ENCODE results near the gene RER1.

The RER1 gene

DNA sequence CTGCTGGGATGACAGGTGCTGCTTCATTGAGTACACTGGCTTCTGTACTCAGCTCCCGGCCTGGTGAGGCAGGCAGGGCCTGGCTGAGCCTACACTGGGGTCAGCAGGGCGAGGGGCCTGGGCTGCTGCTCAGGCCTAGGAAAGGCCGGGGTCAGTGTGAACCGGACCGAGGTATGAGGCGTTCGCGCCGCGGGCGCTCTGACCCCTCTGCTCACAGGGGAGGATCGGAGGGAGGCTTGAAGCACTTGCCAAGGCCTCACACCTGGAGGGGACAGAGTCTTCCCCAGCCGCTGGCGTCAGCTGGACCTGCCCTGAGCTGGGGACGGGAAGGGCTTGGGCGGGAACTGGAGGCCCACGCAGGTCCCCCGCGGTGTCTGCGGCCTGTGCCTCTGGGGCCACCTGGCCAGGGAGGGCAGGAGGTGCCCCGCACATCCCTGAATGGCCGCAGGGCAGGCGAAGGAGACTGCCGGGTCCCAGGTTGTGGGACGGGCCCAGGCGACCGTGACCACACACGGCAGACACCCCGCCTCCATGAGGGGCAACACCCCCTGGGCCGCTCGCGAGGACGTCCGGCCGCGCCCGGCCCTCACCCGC is 20.3 kb downstream of the RER1 start:
- Mint-ChIP-seq H3K4me1 (peaks cover 16% of the 10 kb centered on the region), H3K27me3 (ENCODE audit: low read depth, poor library complexity) (peaks cover 7% of the 10 kb centered on the region), H3K27ac (peak overlapping the region; percentile 91), H3K9me3 (no peaks in the 10 kb centered on the region), H3K4me3 (peak overlapping the region; percentile 88), H3K36me3 (ENCODE audit: low read depth) (peaks cover 13% of the 10 kb centered on the region)
- peak; percentile 35 for DNase-seq
- TF ChIP-seq, protein P1, sequence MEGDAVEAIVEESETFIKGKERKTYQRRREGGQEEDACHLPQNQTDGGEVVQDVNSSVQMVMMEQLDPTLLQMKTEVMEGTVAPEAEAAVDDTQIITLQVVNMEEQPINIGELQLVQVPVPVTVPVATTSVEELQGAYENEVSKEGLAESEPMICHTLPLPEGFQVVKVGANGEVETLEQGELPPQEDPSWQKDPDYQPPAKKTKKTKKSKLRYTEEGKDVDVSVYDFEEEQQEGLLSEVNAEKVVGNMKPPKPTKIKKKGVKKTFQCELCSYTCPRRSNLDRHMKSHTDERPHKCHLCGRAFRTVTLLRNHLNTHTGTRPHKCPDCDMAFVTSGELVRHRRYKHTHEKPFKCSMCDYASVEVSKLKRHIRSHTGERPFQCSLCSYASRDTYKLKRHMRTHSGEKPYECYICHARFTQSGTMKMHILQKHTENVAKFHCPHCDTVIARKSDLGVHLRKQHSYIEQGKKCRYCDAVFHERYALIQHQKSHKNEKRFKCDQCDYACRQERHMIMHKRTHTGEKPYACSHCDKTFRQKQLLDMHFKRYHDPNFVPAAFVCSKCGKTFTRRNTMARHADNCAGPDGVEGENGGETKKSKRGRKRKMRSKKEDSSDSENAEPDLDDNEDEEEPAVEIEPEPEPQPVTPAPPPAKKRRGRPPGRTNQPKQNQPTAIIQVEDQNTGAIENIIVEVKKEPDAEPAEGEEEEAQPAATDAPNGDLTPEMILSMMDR (IDR thresholded peaks at IDR 0.05): no peak

DNA sequence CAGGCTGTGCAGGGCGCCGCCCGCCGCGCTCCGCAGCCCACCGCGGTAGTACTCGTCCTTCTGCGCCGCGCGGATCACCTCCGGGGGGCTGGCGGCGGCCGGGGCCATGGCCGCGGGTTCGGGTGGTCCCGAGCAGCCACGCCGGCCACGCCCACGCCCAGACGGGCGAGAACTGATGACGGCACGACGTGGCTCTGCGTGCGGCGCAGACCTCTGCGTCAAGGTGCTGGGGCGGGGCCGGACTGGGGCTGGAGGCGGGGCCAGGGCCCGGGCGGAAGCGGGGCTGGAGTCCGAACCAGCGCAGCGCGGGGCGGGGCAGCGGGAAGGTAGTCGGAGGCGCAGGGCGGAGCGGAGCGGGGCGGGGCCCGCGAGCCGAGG is 20.7 kb downstream of the RER1 start, which contains the start of gene PEX10:
TSS of gene PEX10 (minus strand) at position 170 of the 378 bp plus-strand sequence. CDS start at position 108, 62 bp downstream.
- Mint-ChIP-seq H3K27me3 (ENCODE audit: low read depth, poor library complexity) (peaks cover 7% of the 10 kb centered on the region), H3K9me3 (no peaks in the 10 kb centered on the region), H3K36me3 (ENCODE audit: low read depth) (peaks cover 12% of the 10 kb centered on the region), H3K27ac (peak within 1 kb of the TSS; percentile 91), H3K4me3 (peak within 1 kb of the TSS; percentile 88), H3K4me1 (peaks cover 16% of the 10 kb centered on the region)
- DNase-seq: peak; percentile 100
- TF ChIP-seq, protein P1 (IDR thresholded peaks at IDR 0.05): no peak

DNA sequence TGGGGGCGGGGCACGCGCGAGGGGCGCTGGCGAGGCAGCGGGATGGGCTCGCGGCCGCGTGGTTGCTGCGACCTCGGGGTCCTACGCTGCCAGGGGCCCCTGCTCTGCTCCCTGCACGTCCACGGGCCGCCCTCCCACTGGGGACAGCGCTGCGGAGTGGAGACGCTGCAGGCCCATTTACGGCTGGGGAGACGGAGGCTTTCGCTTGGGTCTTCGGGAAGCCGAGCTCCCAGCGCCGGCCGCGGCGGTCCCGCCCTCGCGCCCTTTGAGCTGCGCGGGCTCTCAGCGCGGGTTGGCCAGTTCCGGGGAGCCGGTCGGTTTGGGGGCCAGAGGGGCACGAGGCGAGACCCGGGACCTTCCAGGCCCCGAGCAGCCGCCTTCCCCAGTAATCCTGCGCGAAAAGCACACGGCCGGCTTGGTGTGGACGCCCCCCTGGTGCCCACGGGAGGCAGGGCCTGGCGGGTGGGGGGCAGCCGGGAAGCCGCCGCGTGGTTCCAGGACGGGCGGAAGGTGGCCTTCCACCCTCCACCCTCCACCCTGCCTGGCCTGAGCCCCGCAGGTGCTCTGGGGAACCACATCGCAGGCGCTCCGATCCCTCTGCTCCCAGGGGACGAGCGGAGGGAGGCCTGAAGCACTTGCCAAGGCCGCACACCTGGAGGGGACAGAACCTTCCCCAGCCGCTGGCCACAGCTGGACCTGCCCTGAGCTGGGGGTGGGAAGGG is 21.3 kb downstream of the RER1 start:
- no peaks in the 10 kb centered on the region for H3K9me3 Mint-ChIP-seq
- H3K4me1 Mint-ChIP-seq: peaks cover 18% of the 10 kb centered on the region
- H3K27me3 Mint-ChIP-seq (ENCODE audit: low read depth, poor library complexity): peaks cover 8% of the 10 kb centered on the region
- DNase-seq: peak; percentile 29
- H3K36me3 Mint-ChIP-seq (ENCODE audit: low read depth): peaks cover 8% of the 10 kb centered on the region
- H3K4me3 Mint-ChIP-seq: peak overlapping the region; percentile 64
- H3K27ac Mint-ChIP-seq: no peak overlapping the region
- TF ChIP-seq, protein P1 (IDR thresholded peaks at IDR 0.05): no peak

DNA sequence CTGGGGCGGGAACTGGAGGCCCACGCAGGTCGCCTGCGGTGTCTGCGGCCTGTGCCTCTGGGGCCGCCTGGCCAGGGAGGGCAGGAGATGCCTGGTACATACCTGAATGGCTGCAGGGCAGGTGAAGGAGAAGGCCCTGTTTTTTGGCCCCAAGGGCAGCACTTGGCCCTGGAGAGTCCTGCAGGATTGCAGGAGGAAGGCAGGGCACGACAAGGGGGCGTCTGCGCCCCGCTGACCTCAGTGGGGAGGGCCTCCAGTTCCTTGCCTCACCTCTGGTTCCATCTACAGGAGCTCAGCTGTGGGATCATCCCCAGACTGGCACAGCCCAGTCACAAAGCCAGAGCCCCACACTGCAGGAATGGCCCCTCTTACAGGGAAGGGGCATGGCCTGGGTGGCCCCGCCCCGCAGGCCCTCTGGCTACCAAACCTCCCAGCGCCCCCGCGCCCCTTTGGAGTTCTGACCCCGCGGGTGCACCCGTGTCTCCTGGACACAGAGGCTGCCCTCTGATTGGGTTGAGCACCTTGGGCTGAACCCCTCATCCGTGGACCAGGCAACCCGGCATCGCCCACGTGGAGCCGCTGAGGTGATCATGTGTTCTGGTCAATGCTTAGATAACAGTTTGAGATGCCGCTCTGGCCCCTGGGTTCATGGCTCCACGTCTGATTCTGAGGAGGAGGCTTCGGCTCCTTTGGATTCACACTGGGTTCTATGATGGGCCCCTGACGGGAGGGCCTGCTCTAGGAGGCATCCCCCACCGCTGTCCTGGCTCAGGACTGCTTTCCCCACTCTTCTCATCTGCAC is 22.1 kb downstream of the RER1 start:
- peaks cover 8% of the 10 kb centered on the region for H3K36me3 Mint-ChIP-seq (ENCODE audit: low read depth)
- peak; percentile 26 for DNase-seq
- peaks cover 14% of the 10 kb centered on the region for H3K27me3 Mint-ChIP-seq (ENCODE audit: low read depth, poor library complexity)
- H3K4me3 Mint-ChIP-seq: peak overlapping the region; percentile 81
- no peaks in the 10 kb centered on the region for H3K9me3 Mint-ChIP-seq
- no peak overlapping the region for H3K27ac Mint-ChIP-seq
- TF ChIP-seq, protein P1 (IDR thresholded peaks at IDR 0.05): no peak
- peaks cover 25% of the 10 kb centered on the region for H3K4me1 Mint-ChIP-seq

DNA sequence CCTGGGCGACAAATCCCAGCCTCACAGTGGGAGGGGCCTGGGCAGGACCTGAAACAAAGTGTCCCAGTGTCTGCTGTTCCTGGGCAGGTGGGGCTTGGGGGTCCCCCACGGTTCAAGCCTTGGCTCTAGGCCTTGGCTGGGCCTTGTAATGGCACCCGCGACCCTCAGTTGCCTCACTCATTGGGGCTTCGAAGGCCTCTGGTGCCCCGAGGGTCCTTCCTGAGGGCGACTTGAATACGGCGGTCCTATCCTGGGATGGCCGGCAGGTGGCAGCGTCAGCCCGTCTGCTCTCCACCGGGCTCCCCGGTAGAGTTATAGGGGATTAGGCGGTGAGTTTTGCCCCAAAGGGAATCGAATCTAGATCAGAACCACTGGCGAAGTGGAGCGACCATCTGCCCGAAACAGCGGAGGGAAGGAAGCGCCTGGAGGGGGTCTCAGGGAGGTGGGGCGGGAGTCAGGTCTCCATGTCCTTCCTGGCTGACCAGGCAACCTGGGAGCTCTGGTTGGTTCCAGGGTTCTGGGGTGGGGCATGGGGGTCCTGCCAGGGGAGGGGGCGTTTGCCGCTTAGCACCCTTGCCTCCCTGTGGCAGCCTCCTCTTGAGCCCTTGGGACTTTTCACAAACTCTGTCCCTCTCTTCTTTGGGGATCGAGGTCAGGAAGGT is 22.8 kb downstream of the RER1 start:
- TF ChIP-seq, protein P1 (IDR thresholded peaks at IDR 0.05): peak; percentile 91
- peak overlapping the region; percentile 81 for H3K4me3 Mint-ChIP-seq
- no peaks in the 10 kb centered on the region for H3K9me3 Mint-ChIP-seq
- DNase-seq: peak; percentile 85
- peaks cover 20% of the 10 kb centered on the region for H3K27me3 Mint-ChIP-seq (ENCODE audit: low read depth, poor library complexity)
- H3K36me3 Mint-ChIP-seq (ENCODE audit: low read depth): peaks cover 8% of the 10 kb centered on the region
- H3K4me1 Mint-ChIP-seq: peaks cover 31% of the 10 kb centered on the region
- no peak overlapping the region for H3K27ac Mint-ChIP-seq
